ENCODE data around the gene LRCOL1.

GRCh38 chr12:132610866-132611602 is 652 bp upstream of the LRCOL1 start:
- TF ChIP-seq CTCF (IDR thresholded peaks at IDR 0.05) (no peak), POLR2AphosphoS5 (IDR thresholded peaks at IDR 0.05) (no peak)
